Activated T-helper 1 cell treated with anti-CD3 and anti-CD28 coated beads, Interleukin-2, amount 50 U/mL, for 16 hours (primary cell): ENCODE measurements around the gene DOCK7.
"Not testable (repeated sequence)": the region's sequence is repeated elsewhere in the genome, so short reads cannot be mapped to it uniquely, and the experiment has no call there.

Experiments
- DNase-seq, 2 donors: peaks; one replicate each; pipeline ENCODE4 v3.0.0-alpha.2; 2020; ENCODE audit warnings: low read depth in 1 of 2, low spot score in 1 of 2

DOCK7 gene, protein sequence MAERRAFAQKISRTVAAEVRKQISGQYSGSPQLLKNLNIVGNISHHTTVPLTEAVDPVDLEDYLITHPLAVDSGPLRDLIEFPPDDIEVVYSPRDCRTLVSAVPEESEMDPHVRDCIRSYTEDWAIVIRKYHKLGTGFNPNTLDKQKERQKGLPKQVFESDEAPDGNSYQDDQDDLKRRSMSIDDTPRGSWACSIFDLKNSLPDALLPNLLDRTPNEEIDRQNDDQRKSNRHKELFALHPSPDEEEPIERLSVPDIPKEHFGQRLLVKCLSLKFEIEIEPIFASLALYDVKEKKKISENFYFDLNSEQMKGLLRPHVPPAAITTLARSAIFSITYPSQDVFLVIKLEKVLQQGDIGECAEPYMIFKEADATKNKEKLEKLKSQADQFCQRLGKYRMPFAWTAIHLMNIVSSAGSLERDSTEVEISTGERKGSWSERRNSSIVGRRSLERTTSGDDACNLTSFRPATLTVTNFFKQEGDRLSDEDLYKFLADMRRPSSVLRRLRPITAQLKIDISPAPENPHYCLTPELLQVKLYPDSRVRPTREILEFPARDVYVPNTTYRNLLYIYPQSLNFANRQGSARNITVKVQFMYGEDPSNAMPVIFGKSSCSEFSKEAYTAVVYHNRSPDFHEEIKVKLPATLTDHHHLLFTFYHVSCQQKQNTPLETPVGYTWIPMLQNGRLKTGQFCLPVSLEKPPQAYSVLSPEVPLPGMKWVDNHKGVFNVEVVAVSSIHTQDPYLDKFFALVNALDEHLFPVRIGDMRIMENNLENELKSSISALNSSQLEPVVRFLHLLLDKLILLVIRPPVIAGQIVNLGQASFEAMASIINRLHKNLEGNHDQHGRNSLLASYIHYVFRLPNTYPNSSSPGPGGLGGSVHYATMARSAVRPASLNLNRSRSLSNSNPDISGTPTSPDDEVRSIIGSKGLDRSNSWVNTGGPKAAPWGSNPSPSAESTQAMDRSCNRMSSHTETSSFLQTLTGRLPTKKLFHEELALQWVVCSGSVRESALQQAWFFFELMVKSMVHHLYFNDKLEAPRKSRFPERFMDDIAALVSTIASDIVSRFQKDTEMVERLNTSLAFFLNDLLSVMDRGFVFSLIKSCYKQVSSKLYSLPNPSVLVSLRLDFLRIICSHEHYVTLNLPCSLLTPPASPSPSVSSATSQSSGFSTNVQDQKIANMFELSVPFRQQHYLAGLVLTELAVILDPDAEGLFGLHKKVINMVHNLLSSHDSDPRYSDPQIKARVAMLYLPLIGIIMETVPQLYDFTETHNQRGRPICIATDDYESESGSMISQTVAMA (N-terminal part only)

DNA sequence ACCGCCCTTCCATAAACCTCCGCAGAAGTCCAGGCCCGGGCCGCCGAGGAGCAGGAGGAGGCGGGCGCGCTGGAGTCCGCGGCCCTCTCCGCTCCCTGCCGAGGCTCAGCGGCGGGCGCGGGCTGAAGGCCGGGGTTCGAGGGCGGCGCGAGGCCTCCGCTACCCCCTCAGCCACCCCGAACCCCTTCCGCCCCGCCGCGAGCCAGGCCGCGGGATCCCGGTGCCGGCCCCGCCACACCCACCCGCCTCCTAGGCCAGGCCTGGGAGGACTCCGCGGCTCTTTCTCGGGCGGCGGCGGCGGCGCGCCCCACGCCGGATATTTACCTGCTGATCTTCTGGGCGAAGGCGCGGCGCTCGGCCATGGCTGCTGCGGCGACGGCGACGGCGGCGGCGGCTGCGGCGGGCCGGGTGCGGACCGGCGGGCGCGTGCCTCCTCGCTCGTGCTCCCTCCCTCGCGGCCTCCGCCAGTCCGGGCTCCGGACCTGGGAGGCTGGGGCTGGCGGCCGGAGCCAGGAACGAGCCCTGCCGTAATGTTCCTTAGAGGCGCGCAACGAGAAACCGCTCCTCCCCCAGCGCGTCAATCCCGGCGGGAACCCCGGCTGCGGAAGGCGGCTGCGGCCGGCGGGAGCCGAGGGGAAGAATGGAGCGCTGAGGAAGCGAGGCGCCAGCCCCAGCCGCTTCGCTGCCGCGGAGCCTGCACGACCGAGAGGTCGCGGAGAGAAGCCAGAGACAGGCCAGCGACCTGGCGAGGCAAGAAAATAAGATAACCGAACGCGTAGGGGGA is at the start of gene DOCK7:
DOCK7 (minus strand) TSS at position 484 of the 784 bp plus-strand sequence; CDS start at position 362, 122 bp downstream.
- DNase-seq = peak; percentile 6 to 33

DNA sequence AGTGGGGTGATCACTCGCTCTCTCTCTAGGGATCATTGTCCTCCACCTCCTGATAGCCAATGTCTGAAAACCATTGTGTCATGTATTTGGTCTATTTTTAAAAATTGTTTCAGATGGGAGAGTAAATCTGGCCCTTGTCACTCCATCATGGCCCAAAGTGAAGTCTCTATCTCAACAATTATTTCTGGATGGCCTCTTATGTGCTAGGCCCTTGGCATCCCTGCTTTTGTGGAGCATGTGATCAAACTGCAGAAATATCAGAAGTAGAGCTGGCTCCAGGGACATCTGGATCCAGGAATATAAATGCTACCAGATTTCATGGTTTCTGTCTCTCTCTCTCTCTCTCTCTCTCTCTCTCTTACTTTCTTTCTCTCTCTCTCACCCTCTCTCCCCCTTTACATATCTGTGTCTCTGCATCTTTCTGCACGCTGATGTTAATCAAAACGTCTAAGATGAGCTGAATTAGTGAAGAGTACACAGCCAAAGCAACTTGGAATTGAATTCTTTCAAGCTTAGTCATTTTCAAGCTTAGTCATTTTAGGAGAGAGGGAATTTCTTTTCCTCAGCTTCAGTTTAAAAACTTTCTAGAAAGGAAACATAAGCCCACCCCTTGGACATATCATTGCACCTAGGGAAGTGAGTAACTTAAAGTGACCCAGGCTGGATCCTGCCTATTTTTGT is 47.4 kb upstream of the DOCK7 start:
- DNase-seq = no peak

DNA sequence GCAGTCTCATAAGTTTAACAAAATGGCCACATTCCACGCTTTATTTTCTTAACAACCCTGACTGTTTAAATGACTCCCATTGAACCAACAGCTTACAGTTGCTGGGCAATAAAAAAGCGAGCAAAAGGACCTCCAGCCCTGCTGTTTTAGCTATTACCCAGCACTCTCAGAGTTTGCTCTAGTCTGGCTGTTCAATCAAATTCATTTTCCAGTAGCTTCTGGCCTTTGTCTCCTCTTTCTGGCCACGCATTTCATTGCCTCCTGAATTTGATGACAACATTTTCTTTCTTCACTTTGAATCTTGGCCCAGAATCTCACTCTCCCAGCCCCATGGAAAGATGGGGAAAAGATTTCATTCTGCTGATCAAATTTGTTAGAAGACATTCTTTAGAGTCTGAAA is 44.1 kb upstream of the DOCK7 start:
- DNase-seq = no peak

DNA sequence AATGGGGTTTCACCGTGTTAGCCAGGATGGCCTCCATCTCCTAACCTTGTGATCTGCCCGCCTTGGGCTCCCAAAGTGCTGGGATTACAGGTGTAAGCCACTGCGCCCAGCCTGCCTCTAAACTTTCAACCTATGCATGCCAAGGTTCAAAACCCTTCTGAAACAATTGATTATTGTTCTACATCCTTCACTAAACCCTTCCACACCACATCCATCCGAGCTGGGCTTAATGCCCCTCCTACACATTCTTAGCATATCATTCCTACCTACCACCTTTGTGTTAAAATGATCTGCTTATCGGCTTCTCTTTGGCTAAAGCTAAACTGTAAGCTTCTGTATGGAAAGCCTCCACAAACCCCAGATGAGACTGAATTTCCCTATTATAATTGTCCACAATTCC is 40.8 kb upstream of the DOCK7 start:
- DNase-seq = no peak

DNA sequence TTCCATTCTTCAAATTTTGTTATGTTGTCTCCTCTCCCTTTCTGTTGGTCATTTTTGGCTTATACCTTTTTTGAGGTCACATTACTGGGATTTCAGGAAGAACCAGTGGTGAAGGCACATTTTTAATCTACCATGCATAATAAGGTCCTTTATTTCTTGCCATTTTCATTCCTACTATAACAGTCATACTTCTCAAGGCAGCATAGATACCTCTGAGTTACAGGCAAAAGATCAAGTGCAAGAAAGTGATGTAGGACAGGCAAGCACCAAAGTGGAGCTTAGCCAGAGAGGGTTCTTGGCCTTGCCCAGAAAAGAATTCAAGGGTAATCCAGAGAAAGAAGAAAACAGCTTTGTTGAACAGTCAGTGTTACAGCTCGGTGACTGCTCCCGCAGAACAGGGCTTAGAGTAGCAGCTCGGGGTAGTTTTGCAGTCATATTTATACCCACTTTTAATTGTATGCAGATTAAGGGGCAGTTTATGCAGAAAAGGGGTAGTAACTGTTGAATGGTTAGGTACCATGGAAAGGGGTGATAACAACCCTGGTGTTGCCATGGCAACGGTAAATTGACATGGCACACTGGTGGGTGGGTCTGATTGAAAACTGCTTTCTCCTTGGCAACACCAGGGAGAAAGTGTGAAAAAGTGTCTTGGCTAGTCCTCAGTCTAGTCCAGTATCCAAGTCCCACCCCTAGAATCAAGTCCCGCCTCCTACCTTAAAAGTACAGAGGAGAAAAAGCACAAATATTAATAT is 39.6 kb upstream of the DOCK7 start:
- DNase-seq = no peak

DNA sequence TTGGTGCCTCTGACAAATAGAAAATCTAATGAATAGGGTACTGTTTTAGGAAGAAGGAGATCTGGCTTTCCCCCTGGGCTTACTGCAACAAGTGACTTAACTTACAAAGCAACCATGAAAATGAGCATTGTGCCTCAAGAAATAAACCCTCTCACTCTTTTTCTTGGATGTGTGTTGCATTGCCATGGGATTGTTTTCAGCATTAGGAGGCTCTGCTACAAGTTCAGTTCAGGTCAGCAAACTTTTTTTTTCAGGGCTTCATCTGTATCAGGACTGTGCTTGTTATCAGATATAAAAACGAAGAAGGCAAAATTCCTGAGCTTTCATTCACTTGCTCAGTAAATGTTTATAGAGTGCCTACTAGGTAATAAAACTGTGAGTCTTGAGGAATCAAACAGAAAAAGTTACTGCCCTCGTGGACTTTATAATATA is 37.8 kb upstream of the DOCK7 start:
- no peak for DNase-seq

DNA sequence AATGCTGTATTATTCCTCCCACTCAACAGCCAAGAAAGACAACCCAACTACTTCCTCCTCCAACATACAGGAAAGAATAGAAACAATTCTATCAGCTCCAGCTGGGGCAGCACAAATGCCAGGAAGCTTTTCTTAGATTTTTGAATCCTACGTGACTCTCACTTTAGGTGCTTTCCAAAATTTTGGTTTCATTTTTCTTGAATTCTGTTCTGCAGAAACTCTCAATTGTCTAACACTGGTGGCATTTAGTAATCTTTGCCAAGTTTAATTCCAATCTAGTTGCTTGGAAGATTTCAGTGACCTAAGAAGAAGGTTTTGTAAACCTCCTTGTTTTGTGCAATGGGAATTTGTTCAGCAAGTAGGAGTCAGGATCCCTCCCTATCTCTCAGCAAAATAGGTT is 37.1 kb upstream of the DOCK7 start:
- DNase-seq = no peak

DNA sequence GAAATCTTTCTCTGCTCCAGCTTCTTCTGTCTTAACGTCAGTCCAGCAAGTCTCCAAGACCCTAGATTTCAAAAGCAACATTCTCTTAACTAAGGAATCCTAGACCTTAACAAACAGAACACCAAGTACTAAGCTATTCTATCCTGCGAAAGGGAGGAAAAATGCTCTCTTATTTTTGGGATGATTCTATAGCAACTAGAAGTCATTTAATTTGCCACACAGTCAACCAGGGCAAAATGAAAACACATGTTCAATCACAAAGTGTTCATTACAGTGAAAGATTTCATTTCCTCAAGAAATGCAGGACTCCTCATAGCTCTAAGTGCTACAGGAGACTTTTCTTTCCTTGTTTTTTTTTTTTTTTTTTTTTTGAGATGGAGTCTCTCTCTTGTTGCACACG is 36.2 kb upstream of the DOCK7 start:
- no peak for DNase-seq

DNA sequence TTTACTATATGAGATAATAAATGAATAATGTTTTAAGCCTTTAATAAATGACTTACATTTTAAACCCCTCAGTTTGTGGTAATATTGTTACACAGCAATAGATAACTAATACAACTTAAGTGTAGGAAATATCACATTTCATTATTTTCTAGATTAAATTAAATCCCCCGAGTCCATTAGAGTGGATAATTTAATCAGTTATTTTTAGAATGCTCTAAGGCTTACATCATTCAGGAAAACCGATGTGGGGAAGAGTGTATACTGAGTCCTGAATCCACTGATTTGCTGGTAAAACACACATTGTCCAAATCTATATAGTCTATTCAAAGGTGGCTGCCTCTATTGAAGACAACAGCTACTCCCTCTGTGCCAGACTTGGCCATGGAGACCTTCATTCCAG is 35.7 kb upstream of the DOCK7 start:
- no peak for DNase-seq

DNA sequence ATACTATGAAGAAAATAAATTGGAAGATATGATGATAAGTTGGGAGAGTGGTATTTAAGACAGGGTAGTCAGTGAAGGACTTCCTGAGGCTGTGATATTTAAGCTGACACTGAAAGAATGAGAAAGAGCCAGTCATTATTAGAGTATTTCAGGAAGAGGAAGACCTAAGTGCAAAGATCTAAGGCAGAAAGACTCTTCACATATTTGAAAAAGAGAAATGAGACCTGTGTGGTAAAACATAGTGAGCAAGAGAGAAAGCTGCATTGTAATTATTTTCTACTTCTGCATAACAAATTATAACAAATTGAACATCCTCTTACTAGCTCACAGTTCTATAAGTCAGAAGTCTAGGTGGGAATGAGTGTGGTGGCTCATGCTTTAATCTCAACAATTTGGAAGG is 34.6 kb upstream of the DOCK7 start:
- DNase-seq = no peak

DNA sequence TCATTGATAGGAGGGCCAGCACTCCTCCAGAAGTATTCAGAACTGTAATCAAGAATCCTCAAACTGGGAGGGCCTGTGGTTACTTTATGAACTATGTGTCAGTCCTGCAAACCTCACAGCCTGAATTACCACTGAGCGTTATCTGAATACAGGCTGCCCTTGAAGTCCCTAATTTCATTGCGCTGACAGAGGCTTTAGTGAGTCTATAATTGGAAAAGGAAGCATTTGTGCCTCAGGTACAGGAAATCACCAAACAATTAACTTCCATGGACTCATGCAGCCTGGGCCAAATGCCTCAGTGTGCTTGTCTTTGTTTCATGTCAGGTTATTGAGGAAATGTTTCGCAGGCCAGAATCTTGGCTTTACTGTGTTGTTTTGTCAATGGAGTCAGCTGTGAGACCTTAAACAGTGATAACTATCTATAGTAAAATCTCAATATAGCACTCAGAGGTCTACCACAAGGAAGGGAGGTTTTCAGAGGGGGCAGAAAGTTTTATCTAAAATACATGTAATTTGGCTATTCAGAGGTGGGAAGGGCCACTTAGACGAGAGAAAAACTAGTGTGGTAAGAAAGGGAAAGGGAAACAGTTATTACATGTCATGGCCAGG is 32.9 kb upstream of the DOCK7 start:
- no peak for DNase-seq

DNA sequence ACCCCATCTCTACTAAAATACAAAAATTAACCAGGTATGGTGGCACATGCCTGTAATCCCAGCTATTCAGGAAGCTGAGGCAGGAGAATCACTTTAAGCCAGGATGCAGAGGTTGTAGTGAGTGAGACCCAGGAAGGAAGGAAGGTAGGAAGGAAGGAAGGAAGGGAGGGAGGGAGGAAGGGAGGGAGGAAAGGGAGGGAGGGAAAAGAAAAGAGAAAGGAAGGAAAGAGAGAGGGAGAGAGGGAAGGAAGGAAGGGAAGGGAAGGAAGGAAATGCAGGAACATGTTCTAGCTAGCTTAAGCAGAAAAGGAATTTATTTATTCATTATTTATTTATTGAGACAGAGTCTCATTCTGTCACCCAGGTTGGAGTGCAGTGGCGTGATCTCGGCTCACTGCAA is 30.2 kb upstream of the DOCK7 start:
- not testable (repeated sequence) for DNase-seq

DNA sequence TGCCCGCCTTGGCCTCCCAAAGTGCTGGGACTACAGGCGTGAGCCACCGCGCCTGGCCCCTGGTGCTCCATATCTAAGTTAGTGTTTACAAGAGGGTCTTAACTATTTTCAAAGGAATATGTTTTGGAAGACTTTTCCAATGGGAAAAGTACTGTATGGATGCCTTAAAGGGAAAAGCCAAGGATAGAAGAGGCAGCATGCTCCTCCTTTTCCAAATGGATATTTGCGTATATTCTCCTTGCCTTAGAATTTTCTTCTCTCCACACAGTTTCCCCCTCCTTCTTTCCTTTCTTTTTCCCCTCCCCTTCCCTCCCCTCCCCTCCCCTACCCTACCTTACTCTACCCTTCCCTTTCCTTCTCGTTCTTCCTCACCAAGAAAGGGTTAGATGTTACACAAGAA is 29.3 kb upstream of the DOCK7 start:
- DNase-seq = no peak

DNA sequence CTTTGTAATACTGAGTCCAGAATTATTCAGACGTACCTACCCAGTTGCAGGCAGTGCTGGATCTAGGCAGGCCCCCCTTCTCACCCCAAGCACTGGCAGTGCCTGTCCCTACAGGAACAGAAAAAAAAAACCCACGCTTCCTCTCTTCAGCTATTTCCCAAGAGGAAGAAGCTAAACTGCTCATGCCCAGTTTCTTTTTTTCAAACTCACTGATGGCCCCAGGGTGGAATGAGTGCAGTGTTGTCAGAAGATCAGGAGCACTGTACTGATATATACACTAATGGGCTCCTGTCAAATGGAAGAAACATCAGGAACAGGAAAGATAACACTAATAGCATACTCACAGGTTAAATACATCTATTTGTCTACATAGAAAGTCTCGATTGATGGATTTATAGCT is 28.2 kb upstream of the DOCK7 start:
- DNase-seq = no peak

DNA sequence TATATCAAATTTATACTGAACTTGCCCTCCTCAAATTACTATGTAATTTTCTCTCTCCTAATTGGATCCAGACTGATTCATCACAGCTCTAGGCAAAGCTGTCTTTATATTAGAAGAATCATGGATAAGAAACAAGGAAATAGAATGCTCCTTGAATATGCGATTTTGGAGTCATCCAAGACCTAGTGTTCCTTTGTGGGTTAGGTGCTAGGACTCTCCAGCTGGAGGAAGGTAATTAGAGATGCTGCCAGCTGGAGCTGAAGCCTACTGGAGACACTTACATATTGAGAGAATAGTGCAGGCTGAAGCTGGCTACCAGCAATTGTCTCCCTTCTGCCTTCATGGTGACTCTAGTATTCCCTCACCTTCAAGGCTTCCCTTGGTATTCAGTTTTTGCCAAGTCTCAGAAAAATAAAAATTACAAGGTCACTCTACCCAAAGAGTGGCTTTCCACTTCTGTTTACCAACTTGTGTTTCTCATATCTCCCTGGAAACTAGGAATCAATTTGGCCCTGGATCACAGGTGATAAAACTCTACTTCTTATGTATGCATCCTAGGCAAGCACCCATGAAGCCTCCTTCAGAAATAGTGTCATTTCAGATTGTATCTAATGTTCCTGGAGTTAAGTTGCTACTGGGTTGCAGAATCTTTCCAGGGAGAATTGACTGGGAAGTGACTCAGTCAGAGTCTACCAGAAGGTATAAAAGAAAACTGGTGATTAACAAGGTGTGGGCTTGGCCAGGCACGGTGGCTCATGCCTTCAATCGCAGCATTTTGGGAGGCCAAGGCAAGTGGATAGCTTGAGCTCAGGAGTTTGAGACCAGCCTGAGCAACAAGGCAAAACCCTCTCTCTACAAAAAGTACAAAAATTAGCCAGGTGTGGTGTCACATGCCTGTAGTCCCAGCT is 24.4 kb upstream of the DOCK7 start:
- DNase-seq = no peak

DNA sequence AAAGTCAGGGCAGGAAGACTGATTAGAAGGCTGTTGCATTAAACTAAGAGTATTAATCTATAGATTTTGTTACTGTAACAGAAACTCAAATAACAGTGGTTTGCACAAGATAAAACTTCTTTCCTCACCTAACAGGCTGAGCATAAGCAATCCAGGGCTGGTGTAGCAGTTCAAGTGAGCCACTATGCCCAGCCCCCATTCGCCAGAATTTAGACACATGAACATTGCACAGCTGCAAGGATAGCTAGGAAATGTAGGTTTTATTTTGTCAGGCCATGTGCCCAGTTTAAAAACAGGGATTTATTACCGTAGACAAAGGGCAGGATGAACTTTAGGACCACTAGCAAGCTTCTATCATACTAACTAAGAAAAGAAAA is 19.5 kb upstream of the DOCK7 start:
- DNase-seq = no peak

DNA sequence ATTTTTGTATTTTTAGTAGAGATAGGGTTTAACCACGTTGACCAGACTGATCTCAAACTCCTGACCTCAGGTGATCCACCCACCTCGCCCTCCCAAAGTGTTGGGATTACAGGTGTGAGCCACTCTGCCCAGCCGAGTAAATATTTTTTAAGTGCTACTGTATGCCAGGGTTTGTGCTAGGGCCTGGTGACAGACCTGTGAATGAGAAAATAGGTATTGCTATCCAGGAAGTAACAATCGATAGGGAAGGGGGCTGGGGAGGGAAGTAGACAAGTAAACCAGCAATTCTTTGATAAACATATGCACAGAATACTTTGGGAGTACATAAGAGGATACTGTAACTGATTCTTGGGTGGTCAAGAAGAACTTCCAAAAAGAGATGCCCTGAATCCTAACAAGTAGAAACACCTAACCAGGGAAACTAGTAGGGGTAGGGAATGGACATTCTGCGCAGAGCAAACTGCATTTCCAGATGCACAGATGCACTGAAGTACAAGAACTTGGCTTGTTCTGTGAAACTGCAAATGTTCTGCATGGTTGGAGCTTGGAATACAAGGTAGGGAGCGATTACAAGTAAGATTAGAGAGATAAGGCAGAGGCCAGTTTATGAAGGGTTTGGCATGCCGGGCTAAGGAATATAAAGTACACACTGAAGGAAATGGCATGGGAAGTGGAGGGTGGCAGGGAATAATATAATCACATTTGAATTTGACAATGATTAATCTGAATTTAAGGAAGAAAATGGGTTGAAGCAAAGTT is 19.0 kb upstream of the DOCK7 start:
- no peak for DNase-seq
